Vein endothelial cell (primary cell): ENCODE results near the gene LRRN2. TPM values are rescaled to one million over a fixed set of nuclear protein-coding genes. Genes with fewer than 3 reads are reported as not detected.

ENCODE experiments used
- small RNA-seq: library from RNA; depleted of rRNA; stranded (forward); fragments of <200 nt; gene quantifications from one replicate; pipeline ENCODE3, GENCODE V24; 2012
- total RNA-seq: library from RNA; depleted of rRNA; stranded (reverse); fragments of >200 nt; gene quantifications from 2 replicates; pipeline ENCODE4 v1.2.3, GENCODE V29; 2012

The LRRN2 gene
- total RNA-seq: not detected in 2 replicates

DNA sequence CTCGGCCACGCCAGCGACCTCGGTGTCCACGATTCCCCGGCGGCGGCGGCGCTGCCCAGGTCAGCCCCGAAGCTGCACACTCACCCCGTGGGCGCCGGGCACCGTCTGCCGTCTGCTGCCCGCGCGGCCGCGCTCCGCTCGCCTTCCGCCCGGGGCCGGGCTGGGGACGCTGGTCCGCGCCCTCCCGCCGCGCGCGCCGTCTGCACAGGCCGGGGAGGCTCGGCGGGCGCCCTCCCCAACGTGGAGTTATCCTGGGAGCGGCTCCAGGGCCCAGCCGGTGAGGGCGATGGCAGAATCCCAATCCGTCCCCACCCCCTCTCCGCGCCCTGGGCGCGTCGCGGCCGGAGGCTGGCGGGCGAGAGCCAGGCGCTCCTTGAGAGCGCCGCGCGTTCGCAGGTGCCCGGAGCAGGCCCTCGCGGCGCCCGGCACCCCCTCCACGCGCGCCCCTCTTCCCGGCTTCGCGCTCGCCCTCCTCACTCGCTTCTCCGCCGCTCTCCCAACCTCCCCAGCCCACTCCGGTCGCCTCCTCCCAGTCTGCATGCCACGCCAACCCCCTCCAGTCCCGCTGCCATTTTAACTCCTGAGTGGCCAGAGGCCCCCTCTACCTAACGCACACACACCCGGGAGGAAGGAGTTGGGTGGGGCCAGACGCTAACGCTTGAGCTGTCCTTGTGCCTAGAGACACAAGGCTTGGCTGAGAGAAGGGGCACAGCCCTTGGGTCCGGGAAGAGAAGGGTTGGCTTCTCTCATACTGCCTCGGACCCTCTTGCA is at the start of gene LRRN2:
Gene LRRN2 (minus strand): TSS at position 503 of the 771 bp plus-strand sequence. CDS start 65,746 bp downstream, outside the sequence.

Small RNAs within 50 kb of the gene (small RNA-seq; reads per million reads assigned to genes)
- gene RF00601 (0.11 reads per million), gene RNA5SP75 (not detected)

Other genes with a start within 250 kb of the LRRN2 start
- 40.4 and 52.6 TPM in 2 replicates for gene PIK3C2B, start 190.9 kb downstream of the LRRN2 start, total RNA-seq
- gene MDM4, start 169.3 kb downstream of the LRRN2 start, total RNA-seq: 22.5 and 28.2 TPM in 2 replicates
- gene NFASC, start 185.1 kb upstream of the LRRN2 start, total RNA-seq: under 0.01 TPM in 1 of 2 replicates, not detected in the other